Activated T-helper 1 cell treated with anti-CD3 and anti-CD28 coated beads, Interleukin-12 subunit alpha, Interleukin-12 subunit beta, Interleukin-2, Interleukin-4 antibody, amounts not matched to agents 30 ng/mL and 10 ng/mL and 1 ng/mL, durations not matched to agents 14 hours and 24 hours and 36 hours (primary cell): ENCODE data around the gene CTCF. TPM values are rescaled to one million over a fixed set of nuclear protein-coding genes. Genes with fewer than 3 reads are reported as not detected.
A peak's percentile ranks its signal among the peaks of the same experiment; 100 is the strongest.

Experiments used
- DNase-seq: peaks from one replicate; pipeline ENCODE4 v3.0.0; 2021; ENCODE audit warnings: low spot score
- H3K27ac Mint-ChIP-seq: one replicate; pipeline ENCODE4 v1.8.0; 2021; ENCODE audit warnings: mild to moderate bottlenecking, mixed read lengths
- H3K27me3 Mint-ChIP-seq: one replicate; pipeline ENCODE4 v1.8.0; 2022; ENCODE audit warnings: mild to moderate bottlenecking, moderate library complexity, mixed read lengths; ENCODE audit not compliant: insufficient read depth
- H3K36me3 Mint-ChIP-seq: one replicate; pipeline ENCODE4 v1.8.0; 2021; ENCODE audit warnings: low read depth, mixed read lengths
- H3K4me1 Mint-ChIP-seq: one replicate; pipeline ENCODE4 v1.8.0; 2021; ENCODE audit warnings: low read depth, mixed read lengths
- H3K4me3 Mint-ChIP-seq: one replicate; pipeline ENCODE4 v1.8.0; 2021; ENCODE audit warnings: mild to moderate bottlenecking, moderate library complexity, mixed read lengths
- H3K9me3 Mint-ChIP-seq: one replicate; pipeline ENCODE4 v1.8.0; 2021; ENCODE audit warnings: mixed read lengths
- intact Hi-C: fragments of 100-400 bp; cut with micrococcal nuclease; formaldehyde crosslinking; loops from one replicate; pipeline ENCODE4 v1.15.1; 2024
- total RNA-seq: library from RNA; stranded (reverse); gene quantifications from 2 replicates; pipeline ENCODE4 v1.2.3, GENCODE V29; 2022

CTCF gene
- total RNA-seq, 1 donor from 2014 or later: 64.7 TPM

DNA sequence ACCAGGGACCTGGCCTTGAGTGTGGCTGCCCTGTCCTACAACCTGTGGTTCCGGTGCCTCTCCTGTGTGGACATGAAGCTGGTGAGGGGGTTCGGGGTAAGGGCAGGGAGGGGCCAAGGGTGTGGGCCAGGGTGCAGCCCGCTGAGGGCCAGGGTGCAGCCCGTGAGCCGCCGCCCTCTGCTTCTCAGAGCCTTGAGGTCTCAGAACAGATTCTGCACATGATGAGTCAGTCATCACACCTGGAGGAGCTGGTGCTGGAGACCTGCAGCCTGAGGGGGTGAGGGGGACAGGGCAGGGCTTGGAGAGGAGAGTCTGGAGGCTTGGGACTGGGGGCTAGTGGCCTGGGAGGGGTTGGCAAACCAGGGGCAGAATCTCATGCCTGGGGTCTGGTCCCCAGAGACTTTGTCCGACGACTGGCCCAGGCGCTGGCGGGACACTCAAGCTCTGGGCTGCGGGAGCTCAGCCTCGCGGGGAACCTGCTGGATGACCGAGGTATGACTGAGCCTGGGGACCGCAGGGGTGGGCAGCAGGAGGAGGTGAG is 84.9 kb downstream of the CTCF start:
- no peak for DNase-seq
- Mint-ChIP-seq H3K4me1 (peaks cover 4% of the 10 kb centered on the region), H3K27me3 (no peaks in the 10 kb centered on the region), H3K4me3 (no peak overlapping the region), H3K9me3 (no peaks in the 10 kb centered on the region), H3K36me3 (peaks cover 24% of the 10 kb centered on the region), H3K27ac (no peak overlapping the region)
- intact Hi-C loops: no loop called here

DNA sequence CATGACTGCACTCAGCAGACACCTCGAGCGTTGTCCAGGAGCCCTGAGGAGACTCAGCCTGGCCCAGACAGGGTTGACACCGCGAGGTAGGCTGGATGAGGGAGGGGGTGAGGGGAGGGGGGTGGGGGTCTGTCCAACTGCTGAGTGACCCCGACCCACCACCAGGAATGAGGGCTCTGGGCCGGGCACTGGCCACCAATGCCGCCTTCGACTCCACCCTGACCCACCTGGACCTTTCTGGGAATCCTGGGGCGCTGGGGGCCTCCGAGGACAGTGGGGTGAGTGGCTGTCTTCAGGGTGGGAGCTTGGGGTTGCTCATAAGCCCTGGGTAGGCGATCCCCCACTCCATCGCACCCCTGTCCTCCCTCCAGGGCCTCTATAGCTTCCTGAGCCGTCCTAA is 85.4 kb downstream of the CTCF start:
- intact Hi-C loops: no loop called here
- Mint-ChIP-seq H3K27ac (no peak overlapping the region), H3K27me3 (no peaks in the 10 kb centered on the region), H3K36me3 (peaks cover 26% of the 10 kb centered on the region), H3K4me3 (no peak overlapping the region), H3K9me3 (no peaks in the 10 kb centered on the region), H3K4me1 (peaks cover 4% of the 10 kb centered on the region)
- DNase-seq: no peak

DNA sequence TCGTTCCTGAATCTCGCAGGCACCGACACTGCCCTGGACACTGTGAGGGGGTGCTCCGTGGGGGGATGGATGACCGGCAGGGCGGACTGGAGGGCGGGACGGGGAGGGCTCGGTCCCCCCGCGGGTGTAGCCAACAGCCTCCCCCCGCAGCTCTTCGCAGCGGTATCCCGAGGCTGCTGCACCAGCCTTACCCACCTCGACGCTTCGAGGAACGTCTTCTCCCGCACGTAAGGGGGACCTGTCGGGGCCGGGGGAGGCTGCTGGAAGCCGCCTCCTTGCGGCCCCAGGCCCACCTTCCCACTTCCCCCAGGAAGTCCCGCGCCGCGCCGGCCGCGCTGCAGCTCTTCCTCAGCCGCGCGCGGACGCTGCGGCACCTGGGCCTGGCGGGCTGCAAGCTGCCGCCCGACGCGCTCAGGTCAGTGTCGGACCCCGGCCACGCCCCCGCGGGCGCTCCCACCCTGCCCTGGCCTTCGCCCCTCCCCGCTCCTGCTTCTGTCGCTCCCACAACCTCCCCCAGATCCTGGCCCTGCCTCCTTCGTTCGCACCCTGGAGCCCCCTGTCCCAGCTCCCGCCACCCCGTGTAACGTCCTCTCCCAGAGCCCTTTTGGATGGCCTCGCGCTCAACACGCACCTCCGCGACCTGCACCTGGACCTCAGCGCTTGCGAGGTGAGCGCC is 85.9 kb downstream of the CTCF start:
- no peak for DNase-seq
- peaks cover 4% of the 10 kb centered on the region for H3K4me1 Mint-ChIP-seq
- intact Hi-C loops: no loop called here
- peaks cover 26% of the 10 kb centered on the region for H3K36me3 Mint-ChIP-seq
- no peaks in the 10 kb centered on the region for H3K27me3 Mint-ChIP-seq
- no peak overlapping the region for H3K27ac Mint-ChIP-seq
- no peaks in the 10 kb centered on the region for H3K9me3 Mint-ChIP-seq
- peak overlapping the region; percentile 56 for H3K4me3 Mint-ChIP-seq

DNA sequence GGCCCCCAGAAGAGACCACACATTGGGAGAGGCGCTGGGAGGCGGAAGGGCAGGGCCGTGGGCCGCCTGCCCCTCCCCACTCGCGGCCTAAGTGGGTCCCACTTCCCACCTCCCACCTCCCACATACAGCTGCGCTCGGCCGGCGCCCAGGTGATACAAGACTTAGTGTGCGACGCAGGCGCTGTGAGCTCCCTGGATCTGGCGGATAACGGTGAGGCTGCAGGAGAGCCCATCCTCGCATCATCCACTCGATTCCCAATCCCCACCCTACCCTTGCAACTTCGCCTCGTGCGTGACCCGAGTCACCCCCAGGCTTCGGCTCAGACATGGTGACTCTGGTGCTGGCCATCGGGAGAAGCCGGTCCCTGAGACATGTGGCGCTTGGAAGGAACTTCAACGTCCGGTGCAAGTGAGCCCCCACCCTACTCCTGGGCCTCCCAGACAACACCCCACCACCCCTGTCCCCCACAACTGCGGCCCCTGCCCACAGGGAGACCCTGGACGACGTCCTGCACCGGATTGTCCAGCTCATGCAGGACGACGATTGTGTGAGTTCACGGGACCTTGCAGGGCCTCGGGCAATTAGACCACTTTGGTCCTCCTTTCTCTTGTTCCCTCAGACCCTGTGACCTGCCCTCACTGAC is 86.6 kb downstream of the CTCF start:
- no peaks in the 10 kb centered on the region for H3K27me3 Mint-ChIP-seq
- DNase-seq: no peak
- peaks cover 26% of the 10 kb centered on the region for H3K36me3 Mint-ChIP-seq
- H3K27ac Mint-ChIP-seq: no peak overlapping the region
- H3K4me1 Mint-ChIP-seq: peaks cover 4% of the 10 kb centered on the region
- H3K9me3 Mint-ChIP-seq: no peaks in the 10 kb centered on the region
- intact Hi-C loops: no loop called here
- peak overlapping the region; percentile 56 for H3K4me3 Mint-ChIP-seq

DNA sequence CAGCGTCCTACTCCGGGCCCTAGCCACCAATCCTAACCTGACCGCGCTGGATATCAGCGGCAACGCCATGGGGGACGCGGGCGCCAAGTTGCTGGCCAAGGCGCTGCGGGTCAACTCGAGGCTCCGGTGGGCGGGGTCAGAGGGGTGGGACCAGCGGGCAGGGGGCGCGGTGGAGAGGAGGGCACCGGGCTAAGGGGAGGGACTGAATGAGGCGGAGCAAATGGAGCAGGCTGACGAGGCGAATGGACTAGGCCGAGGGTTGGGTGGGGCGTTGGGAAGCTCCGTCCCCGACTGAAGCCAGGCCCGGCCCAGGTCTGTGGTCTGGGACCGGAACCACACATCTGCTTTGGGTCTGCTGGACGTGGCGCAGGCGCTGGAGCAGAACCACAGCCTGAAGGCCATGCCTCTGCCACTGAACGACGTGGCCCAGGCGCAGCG is 87.2 kb downstream of the CTCF start:
- peaks cover 28% of the 10 kb centered on the region for H3K36me3 Mint-ChIP-seq

DNA sequence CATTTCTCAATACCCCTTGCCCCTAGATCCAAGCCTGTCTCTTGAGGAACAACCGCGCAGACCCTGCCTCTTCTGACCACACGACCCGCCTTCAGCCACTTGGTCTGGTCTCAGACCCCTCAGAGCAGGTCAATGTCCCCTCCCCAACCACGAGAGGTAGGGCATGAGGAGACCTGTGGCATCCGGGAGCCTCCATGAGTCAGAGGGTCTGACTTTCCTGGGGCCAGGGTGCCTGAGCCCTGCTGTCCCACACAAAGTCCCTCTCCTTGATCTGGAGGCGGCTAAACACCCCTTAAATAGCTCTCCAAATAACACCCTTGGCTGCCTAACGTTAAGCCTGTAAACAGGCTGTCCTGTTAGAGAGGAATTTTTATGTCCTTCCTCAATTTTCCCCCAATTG is 87.7 kb downstream of the CTCF start:
- Mint-ChIP-seq H3K27ac (no peak overlapping the region), H3K4me1 (peaks cover 4% of the 10 kb centered on the region), H3K27me3 (no peaks in the 10 kb centered on the region), H3K36me3 (peaks cover 30% of the 10 kb centered on the region), H3K4me3 (no peak overlapping the region), H3K9me3 (no peaks in the 10 kb centered on the region)
- DNase-seq: no peak
- intact Hi-C loops: no loop called here

More for the DNA sequence above, 87.2 kb downstream of the CTCF start:
- Mint-ChIP-seq H3K27ac (no peak overlapping the region), H3K4me1 (peaks cover 4% of the 10 kb centered on the region), H3K9me3 (no peaks in the 10 kb centered on the region), H3K4me3 (no peak overlapping the region), H3K27me3 (no peaks in the 10 kb centered on the region)
- intact Hi-C loops: no loop called here
- no peak for DNase-seq

DNA sequence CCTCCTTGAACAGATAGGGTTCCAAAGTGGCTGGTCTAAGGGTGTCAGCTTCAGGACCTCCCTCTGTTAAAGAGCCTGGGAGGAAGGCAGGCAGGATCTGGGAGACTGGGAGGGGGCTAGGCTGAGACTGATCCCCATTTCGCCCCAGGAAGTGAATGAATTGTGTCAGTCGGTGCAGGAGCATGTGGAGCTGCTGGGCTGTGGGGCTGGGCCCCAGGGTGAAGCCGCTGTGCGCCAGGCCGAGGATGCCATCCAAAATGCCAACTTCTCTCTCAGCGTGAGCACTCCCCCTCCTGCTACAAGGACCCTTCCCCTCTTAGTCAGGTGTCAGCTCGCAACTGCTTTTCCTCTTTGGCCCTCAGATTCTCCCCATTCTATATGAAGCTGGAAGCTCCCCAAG is 88.7 kb downstream of the CTCF start:
- intact Hi-C loops: no loop called here
- Mint-ChIP-seq H3K36me3 (peaks cover 36% of the 10 kb centered on the region), H3K27ac (peak overlapping the region; percentile 50)

DNA sequence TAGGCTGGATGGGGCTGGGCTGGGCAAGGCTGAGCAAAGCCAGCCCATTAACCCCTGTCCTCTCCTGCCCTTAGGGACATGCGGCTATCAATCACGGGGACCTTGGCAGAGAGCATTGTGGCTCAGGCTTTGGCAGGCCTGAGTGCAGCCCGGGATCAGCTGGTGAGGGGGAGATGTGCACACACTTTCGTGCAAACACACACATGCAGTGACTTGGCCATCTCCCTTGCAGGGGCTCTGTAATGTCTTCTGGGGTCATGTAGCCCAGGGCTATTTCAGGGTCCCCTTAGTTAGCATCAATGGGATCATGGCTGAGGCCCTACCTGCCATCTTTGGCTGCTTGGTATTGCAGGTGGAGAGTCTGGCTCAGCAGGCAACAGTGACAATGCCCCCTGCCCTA is 89.5 kb downstream of the CTCF start:
- Mint-ChIP-seq H3K9me3 (no peaks in the 10 kb centered on the region), H3K36me3 (peaks cover 34% of the 10 kb centered on the region), H3K4me3 (no peak overlapping the region), H3K27ac (peak overlapping the region; percentile 74), H3K27me3 (no peaks in the 10 kb centered on the region), H3K4me1 (peaks cover 4% of the 10 kb centered on the region)
- intact Hi-C loops: no loop called here
- DNase-seq: no peak

More for the DNA sequence above, 88.7 kb downstream of the CTCF start:
- H3K27me3 Mint-ChIP-seq: no peaks in the 10 kb centered on the region
- peaks cover 4% of the 10 kb centered on the region for H3K4me1 Mint-ChIP-seq
- H3K9me3 Mint-ChIP-seq: no peaks in the 10 kb centered on the region
- H3K4me3 Mint-ChIP-seq: no peak overlapping the region
- DNase-seq: no peak

DNA sequence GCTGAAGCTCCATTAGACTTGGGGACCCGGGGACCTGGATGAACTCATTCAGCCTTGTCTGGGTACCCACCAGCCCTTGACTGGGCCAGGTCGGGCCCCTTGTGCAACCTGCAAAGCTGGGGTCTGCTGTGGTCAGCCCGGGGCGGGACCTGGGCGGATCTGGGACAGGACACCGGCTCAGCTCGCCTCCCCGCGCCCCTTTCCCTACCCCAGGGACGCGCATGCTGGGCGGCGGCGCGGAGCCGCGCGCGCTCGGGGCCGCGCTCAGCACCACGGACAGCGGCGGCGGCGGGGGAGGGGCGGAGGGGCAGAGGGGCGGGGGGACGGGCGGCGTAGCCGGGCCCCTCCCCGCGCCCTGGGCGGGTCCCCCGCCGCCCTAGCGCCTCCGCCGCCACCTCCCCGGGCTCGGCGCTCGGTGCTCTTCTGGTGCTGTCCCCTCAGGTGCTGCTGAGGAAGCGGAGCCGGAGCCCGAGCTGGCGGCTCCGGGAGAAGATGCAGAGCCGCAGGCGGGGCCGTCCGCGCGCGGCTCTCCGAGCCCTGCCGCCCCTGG is 90.3 kb downstream of the CTCF start:
- Mint-ChIP-seq H3K27me3 (no peaks in the 10 kb centered on the region), H3K36me3 (peaks cover 34% of the 10 kb centered on the region), H3K27ac (no peak overlapping the region), H3K4me1 (peaks cover 4% of the 10 kb centered on the region), H3K4me3 (no peak overlapping the region), H3K9me3 (no peaks in the 10 kb centered on the region)
- DNase-seq: no peak
- intact Hi-C loops: no loop called here

DNA sequence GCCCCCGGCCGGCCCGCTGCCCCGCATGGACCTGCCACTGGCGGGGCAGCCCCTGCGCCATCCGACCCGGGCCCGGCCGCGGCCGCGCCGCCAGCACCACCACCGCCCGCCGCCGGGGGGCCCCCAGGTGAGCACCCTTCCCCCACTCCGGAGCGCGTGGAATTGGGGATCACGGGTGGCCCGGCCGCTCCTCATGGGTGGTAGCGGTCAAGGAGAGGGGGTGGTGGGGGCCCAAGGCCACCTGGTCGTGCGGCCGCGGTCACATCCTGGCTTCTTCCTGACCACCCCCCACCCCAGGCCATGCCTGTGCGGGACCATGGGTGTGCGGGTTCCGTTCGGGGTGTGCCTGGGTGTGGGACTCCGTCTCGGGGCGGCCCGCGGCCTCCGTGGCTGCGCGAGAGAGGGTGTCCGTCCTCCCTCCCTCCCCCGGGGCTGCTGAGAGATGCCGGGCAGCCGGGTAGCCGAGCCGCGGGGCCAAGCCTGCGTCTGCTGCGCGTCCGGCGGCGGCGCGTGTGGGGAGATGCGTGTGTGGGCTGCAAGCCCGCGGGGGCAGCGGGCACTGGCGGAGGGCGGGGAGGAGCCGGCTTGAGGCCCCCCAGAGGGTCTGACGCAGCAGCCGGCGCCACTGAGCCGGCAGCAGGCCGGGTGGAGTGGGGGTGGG is 90.9 kb downstream of the CTCF start:
- Mint-ChIP-seq H3K27me3 (no peaks in the 10 kb centered on the region), H3K4me3 (no peak overlapping the region), H3K27ac (no peak overlapping the region), H3K4me1 (peaks cover 4% of the 10 kb centered on the region), H3K36me3 (peaks cover 34% of the 10 kb centered on the region), H3K9me3 (no peaks in the 10 kb centered on the region)
- intact Hi-C loops: no loop called here
- DNase-seq: no peak

DNA sequence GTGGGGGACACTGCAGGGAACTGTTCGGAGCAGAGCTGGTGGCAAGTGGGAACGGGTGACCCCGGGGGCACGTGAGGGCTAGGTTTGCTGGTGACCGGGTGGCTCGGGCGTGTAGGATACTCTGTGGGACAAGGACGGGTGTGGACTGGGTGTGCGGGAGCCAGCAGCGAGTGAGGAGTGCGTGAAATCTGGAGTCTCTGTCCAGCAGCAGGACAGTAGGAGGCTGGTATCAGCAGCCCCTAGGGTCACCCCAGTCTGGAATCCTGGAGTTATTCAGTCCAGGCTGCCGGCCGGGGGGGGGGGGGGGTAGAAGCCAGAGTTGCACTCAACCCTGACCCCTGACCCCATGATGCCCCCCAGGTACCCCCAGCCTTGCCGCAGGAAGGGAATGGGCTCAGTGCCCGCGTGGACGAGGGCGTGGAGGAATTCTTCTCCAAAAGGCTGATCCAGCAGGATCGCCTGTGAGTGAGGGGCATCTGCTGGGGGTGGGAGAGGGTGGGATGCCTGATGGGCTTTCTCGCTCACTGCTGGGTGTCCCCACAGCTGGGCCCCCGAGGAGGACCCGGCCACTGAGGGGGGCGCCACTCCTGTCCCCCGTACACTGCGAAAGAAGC is 91.6 kb downstream of the CTCF start:
- H3K27ac Mint-ChIP-seq: no peak overlapping the region
- DNase-seq: no peak
- H3K27me3 Mint-ChIP-seq: no peaks in the 10 kb centered on the region
- H3K9me3 Mint-ChIP-seq: no peaks in the 10 kb centered on the region
- intact Hi-C loops: no loop called here
- peaks cover 10% of the 10 kb centered on the region for H3K4me1 Mint-ChIP-seq
- peaks cover 34% of the 10 kb centered on the region for H3K36me3 Mint-ChIP-seq
- no peak overlapping the region for H3K4me3 Mint-ChIP-seq

DNA sequence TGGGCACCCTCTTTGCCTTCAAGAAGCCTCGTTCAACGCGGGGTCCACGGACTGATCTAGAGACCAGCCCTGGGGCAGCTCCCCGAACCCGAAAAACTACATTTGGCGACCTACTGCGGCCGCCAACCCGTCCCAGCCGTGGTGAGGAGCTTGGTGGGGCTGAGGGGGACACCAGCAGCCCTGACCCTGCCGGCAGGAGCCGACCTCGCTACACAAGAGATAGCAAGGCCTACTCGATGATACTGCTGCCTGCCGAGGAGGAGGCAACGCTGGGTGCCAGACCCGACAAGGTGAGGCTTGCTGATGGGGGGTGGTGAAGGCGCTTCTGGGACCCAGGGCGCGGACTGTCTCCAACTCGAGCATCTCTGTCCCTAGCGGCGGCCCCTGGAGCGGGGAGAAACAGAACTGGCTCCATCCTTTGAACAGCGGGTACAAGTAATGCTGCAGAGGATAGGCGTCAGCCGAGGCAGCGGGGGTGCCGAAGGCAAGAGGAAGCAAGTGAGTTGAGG is 92.1 kb downstream of the CTCF start:
- Mint-ChIP-seq H3K36me3 (peaks cover 34% of the 10 kb centered on the region), H3K4me1 (peaks cover 13% of the 10 kb centered on the region), H3K4me3 (no peak overlapping the region), H3K9me3 (no peaks in the 10 kb centered on the region), H3K27ac (no peak overlapping the region), H3K27me3 (no peaks in the 10 kb centered on the region)
- DNase-seq: no peak
- intact Hi-C loops: no loop called here
